Epithelial cell of proximal tubule (primary cell): ENCODE data around the gene MYO1F. TPM values are rescaled to one million over a fixed set of nuclear protein-coding genes. Genes with fewer than 3 reads are reported as not detected.
A peak's percentile ranks its signal among the peaks of the same experiment; 100 is the strongest.
"Not testable (repeated sequence)": the region's sequence is repeated elsewhere in the genome, so short reads cannot be mapped to it uniquely, and the experiment has no call there.

Source experiments
- DNase-seq: peaks from one replicate; pipeline ENCODE4 v3.0.0-alpha.2; 2011; ENCODE audit warnings: low read depth
- H3K4me3 ChIP-seq: 2 replicates; pipeline ENCODE4 v1.5.1; 2011; ENCODE audit warnings: low read depth, mild to moderate bottlenecking, low read length
- total RNA-seq: library from RNA; depleted of rRNA; stranded (reverse); fragments of >200 nt; gene quantifications from 2 replicates; pipeline ENCODE4 v1.2.3, GENCODE V29; 2015
- TF ChIP-seq, protein P1 (sequence below): conservative IDR thresholded peaks from 2 replicates; pipeline ENCODE4 v1.5.1; 2012; ENCODE audit warnings: low read depth, mild to moderate bottlenecking, low read length

Gene MYO1F
- total RNA-seq: 0.06 and 0.07 TPM in 2 replicates

DNA sequence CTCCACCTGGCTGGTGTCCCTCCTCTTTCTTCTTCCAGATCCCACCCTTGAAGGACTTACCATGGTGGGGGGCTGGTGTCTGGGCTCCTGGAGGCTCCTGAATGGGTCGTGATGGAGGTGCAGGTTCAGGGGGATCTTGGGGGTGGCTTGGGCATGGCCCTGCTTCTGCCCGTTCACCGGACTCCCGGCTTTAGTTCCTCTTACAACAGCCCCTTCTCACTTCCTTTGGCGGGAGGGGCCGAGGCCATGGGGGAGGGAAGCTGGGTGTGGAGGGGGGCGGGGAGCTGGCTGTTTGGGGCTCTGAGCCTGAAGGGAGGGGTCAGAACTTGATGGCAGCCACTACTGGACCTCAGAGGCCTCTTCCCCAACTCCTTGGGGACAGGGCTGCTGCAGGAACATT lies at the start of gene MYO1F:
TSS of gene MYO1F (minus strand) at position 196 of the 400 bp plus-strand sequence. CDS start at position 63, 133 bp downstream.
- TF ChIP-seq, protein P1, sequence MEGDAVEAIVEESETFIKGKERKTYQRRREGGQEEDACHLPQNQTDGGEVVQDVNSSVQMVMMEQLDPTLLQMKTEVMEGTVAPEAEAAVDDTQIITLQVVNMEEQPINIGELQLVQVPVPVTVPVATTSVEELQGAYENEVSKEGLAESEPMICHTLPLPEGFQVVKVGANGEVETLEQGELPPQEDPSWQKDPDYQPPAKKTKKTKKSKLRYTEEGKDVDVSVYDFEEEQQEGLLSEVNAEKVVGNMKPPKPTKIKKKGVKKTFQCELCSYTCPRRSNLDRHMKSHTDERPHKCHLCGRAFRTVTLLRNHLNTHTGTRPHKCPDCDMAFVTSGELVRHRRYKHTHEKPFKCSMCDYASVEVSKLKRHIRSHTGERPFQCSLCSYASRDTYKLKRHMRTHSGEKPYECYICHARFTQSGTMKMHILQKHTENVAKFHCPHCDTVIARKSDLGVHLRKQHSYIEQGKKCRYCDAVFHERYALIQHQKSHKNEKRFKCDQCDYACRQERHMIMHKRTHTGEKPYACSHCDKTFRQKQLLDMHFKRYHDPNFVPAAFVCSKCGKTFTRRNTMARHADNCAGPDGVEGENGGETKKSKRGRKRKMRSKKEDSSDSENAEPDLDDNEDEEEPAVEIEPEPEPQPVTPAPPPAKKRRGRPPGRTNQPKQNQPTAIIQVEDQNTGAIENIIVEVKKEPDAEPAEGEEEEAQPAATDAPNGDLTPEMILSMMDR: no peak

DNA sequence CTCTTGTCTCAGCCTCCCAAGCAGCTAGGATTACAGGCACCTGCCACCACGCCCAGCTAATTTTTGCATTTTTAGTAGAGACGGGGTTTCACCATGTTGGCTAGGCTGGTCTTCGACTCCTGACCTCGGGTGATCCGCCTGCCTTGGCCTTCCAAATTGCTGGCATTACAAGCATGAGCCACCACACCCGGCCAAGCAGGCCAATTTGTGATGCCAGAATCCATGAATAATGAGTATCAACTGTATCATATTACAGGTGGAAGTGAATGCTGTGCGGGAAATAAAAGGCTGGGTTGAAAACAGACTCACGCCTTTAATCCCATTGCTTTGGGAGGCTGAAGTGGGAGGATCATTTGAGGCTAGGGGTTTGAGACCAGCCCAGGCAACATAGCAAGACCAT lies 49.6 kb upstream of the MYO1F start:
- TF ChIP-seq, protein P1: no peak
- DNase-seq: no peak
- H3K4me3 ChIP-seq: no peak overlapping the region

More for the DNA sequence above, at the start of gene MYO1F:
- DNase-seq: no peak
- H3K4me3 ChIP-seq: no peak within 1 kb of the TSS

DNA sequence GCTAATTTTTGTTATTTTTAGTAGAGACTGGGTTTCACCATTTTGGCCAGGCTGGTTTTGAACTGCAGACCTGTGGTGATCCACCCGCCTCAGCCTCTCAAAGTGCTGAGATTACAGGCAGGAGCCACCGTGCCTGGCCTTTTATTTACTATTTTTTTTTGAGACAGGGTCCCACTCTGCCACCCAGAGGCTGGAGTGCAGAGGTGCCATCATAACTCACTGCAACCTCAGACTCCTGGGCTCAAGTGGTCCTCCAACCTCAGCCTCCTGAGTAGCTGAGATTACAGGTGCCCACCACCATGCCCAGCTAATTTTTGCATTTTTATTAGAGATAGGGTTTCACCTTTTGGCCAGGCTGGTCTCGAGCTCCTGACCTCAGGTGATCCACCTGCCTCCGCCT lies 45.6 kb upstream of the MYO1F start:
- H3K4me3 ChIP-seq, DNase-seq: not testable (repeated sequence)

DNA sequence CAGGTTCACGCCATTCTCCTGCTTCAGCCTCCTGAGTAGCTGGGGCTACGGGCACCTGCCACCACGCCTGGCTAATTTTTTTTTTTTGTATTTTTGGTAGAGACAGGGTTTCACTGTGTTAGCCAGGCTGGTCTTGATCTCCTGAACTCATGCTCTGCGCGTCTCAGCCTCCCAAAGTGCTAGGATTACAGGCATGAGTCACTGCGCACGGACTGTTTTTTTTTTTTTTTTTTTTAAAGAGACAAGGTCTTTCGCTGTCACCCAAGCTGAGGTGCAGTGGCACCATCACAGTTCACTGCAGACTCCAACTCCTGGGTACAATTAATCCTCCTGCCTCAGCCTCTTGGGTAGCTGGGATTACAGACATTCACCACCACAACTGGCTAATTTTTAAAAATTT lies 41.5 kb upstream of the MYO1F start:
- H3K4me3 ChIP-seq: no peak overlapping the region
- no peak for DNase-seq
- TF ChIP-seq, protein P1: no peak

DNA sequence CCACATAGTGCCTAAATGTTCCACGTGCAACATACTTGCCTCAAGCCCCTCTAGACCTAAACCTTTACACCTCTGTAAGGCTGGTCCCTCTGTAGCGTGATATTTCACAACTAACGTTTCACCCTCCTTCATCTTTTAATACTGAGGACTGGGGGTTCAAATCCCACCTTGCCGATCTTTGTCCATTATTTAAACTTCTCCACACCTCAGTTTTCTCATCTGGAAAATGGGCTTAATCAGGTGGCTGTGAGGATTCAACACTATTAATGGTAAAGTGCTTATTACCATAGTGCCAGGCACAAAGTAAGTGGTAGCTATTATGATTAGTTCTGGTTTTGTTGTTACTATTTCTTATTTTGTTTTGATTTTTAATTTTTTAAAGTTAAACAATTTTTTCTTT lies 40.7 kb upstream of the MYO1F start:
- H3K4me3 ChIP-seq: no peak overlapping the region
- TF ChIP-seq, protein P1: no peak
- no peak for DNase-seq

DNA sequence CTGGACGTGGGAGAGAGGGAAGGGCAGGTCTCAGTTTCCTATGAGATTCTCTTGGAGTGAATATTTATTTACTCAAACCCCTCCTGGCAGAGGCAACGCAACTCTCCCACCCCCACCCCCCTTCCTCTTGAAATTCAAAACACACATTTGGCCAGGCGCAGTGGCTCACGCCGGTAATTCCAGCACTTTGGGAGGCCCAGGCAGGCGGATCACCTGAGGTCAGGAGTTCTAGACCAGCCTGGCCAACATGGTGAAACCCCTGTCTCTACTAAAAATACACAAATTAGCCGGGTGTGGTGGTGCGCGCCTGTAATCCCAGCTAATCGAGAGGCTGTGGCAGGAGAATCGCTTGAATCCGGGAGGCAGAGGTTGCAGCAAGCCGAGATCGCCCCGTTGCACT lies 40.1 kb upstream of the MYO1F start:
- not testable (repeated sequence) for H3K4me3 ChIP-seq, DNase-seq

DNA sequence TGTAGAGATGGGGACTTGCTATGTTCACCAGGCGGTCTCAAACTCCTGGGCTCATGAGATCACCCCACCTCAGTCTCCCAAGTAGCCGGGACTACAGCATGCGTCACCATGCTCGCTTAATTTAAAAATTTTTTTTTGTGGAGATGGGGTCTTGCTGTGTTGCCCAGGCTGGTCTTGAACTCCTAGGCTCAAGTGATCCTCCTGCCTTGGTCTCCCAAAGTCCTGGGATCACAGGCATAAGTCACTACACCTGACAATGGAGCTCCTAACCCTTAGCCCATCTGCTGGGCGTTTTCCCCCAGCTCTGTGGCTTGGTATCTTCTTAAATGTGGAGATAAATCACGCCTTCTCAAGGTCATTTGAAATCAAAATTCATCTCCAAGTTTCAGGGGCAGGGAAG lies 39.6 kb upstream of the MYO1F start:
- no peak for DNase-seq
- no peak overlapping the region for H3K4me3 ChIP-seq
- TF ChIP-seq, protein P1: no peak

DNA sequence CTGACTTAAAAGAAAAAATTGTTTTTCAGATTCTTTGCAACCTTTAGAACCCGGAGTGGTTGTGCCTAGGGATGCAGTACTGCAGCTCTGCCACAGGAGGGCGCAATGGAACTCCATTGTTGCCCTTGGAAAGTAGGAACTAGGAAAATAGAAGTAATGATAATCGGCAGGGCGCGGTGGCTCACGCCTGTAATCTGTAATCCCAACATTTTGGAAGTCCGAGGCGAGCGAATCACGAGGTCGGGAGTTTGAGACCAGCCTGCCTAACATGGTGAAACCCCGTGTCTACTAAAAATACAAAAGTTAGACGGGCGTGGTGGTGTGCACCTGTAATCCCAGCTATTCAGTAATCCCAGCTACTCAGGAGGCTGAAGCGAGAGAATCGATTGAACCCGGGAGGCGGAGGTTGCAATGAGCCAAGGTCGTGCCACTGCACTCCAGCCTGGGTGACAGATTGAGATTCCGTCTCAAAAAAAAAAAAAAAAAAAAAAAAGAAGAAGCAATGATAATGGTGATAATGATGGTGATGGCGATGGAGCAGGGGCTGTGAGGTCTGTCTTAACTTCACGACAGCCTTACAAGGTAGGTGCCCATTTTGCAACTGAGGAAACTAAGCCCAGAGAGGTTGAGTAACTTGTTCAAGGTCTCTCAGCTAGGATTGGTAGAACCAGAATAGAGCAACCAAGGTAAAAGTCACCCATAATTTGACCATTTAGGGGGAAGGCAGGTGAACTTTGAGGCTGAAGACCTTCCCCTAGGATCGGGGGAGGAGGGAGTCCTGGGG lies 38.8 kb upstream of the MYO1F start:
- TF ChIP-seq, protein P1: peak; percentile 88
- no peak for DNase-seq
- no peak overlapping the region for H3K4me3 ChIP-seq
